NT2/D1 (cell line): ENCODE measurements around the gene SGK1.

Experiments used
- SUZ12 ChIP-seq: IDR thresholded peaks from 2 replicates; pipeline ENCODE4 v1.6.1; 2011; ENCODE audit not compliant: insufficient read length, insufficient read depth; ENCODE audit errors: extremely low read depth
- YY1 ChIP-seq: IDR thresholded peaks from 2 replicates; pipeline ENCODE4 v1.6.1; 2011; ENCODE audit not compliant: insufficient read length, insufficient read depth
- ZNF274 ChIP-seq: IDR thresholded peaks from 2 replicates; pipeline ENCODE4 v1.6.1; 2011; ENCODE audit warnings: mild to moderate bottlenecking, low read depth, low read length

- TF ChIP-seq YY1 (no peak), ZNF274 (no peak), SUZ12 (no peak)
Observed at GRCh38 chr6:134345789-134346188, 27.9 kb upstream of the SGK1 start.
